Esophagus muscularis mucosa (tissue), 4 donors: ENCODE measurements around the gene ZBTB7B. TPM values are rescaled to one million over a fixed set of nuclear protein-coding genes. Genes with fewer than 3 reads are reported as not detected.
A peak's percentile ranks its signal among the peaks of the same experiment; 100 is the strongest.

Source experiments
- DNase-seq: peaks from one replicate; pipeline ENCODE4 v3.0.0-alpha.2; 2017; ENCODE audit errors: extremely low spot score
- H3K27ac ChIP-seq, 4 donors: fragments of 200-600 bp; sonication (generic); replicated peaks in 1 of 4; 1 replicate in 3 of 4; 2 replicates in 1 of 4; pipeline ENCODE4 v1.5.1; 2016 to 2019; ENCODE audit warnings: mild to moderate bottlenecking in 1 of 4
- H3K27me3 ChIP-seq, 4 donors: fragments of 200-600 bp; sonication (generic); one replicate each; pipeline versions ENCODE4 v1.5.1 to v1.6.0; 2016 to 2019
- H3K36me3 ChIP-seq, 4 donors: fragments of 200-600 bp; sonication (generic); one replicate each; pipeline ENCODE4 v1.5.1; 2016 to 2019
- H3K4me1 ChIP-seq, 4 donors: fragments of 200-600 bp; sonication (generic); one replicate each; pipeline ENCODE4 v1.5.1; 2016 to 2019
- H3K4me3 ChIP-seq, 4 donors: fragments of 200-600 bp; sonication (generic); 1 replicate in 2 of 4; 2 replicates in 2 of 4; pipeline ENCODE4 v1.5.1; 2016 to 2019; ENCODE audit warnings: mild to moderate bottlenecking in 4 of 4, moderate library complexity in 1 of 4
- H3K9me3 ChIP-seq, 4 donors: fragments of 200-600 bp; sonication (generic); 1 replicate in 3 of 4; 2 replicates in 1 of 4; pipeline ENCODE4 v1.5.1; 2016 to 2019
- EP300 ChIP-seq: sonication (generic); formaldehyde crosslinking; IDR thresholded peaks from one replicate; pipeline ENCODE4 v1.6.1; 2017; ENCODE audit warnings: antibody characterized with exemption
- POLR2A ChIP-seq: fragments of 450-650 bp; IDR thresholded peaks from one replicate; pipeline ENCODE4 v1.6.1; 2017; ENCODE audit warnings: antibody characterized with exemption, moderate library complexity, mild to moderate bottlenecking, low read depth
- POLR2AphosphoS5 ChIP-seq, 2 donors: sonication (generic); formaldehyde crosslinking; IDR thresholded peaks; one replicate each; pipeline ENCODE4 v1.6.1; 2017; ENCODE audit warnings: antibody characterized with exemption in 2 of 2
- WGBS: methylation state at CpG from one replicate; pipeline ENCODE4 v1.1.5; 2018; 5-methylcytosine and 5-hydroxymethylcytosine counted together
- intact Hi-C: fragments of 100-400 bp; cut with DNase I; formaldehyde crosslinking; loops from one replicate; pipeline ENCODE4 v1.15.1; 2023
- total RNA-seq, 4 donors: library from RNA; depleted of rRNA; stranded (reverse); fragments of >200 nt; gene quantifications; one replicate each; pipeline versions ENCODE4 v1.1.0 to v1.2.1, GENCODE V29; 2016
- TF ChIP-seq, protein P1 (sequence below), 3 experiments: fragments of 200-600 bp in 2 of 3; fragments of 450-650 bp in 1 of 3; sonication (generic) in 2 of 3; IDR thresholded peaks; one replicate each; pipeline ENCODE4 v1.5.1; 2017 to 2019; ENCODE audit warnings: antibody characterized with exemption in 3 of 3, mild to moderate bottlenecking in 2 of 3, moderate library complexity in 1 of 3

The ZBTB7B gene
- total RNA-seq, 4 donors from 2014 or later: 50.0 to 68.9 (median 55.8) TPM

DNA sequence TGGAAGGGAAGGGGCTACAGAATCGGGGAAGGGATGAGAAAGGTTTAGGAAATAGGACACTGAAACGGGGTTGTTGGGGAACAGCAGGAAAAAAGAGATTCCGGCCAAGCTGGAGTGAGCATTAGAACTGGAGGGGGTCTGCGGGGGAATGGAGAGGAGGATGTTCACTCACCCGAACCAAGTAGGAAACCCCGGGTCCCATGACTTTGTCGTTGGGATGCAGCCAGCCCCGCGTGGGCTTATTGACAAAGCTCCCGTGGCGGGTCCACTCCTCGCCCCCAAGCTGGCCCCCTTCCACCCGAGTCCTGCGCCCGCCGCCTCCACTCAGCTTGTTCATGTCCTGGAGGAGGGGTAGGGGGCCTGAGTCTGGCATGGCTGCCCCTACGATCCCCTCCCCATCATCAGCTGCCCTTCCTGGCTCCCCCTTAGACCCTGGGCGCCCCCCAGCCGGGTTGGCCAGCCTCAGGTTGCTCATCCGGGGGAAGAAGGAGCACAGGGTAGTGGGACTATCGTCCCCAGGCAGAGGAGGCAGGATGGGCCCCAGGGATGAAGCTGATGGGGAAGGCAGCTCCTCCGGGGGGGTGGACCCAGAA, 32.6 kb upstream of the ZBTB7B start:
- 14% methylated on average over 22 of the region's 22 CpGs for WGBS
- peak overlapping the region; percentile 96 to 98 (median 96) for H3K27ac ChIP-seq
- peaks cover 58 to 73% (median 66%) of the 10 kb centered on the region in 4 donors for H3K4me1 ChIP-seq
- H3K4me3 ChIP-seq: peak overlapping the region; percentile 51 to 56 (median 54)
- H3K36me3 ChIP-seq: peaks cover 7 to 45% (median 36%) of the 10 kb centered on the region in 4 donors
- no peaks in the 10 kb centered on the region for H3K27me3 ChIP-seq
- H3K9me3 ChIP-seq: no peaks in the 10 kb centered on the region
- DNase-seq: no peak
- TF ChIP-seq POLR2A (no peak), EP300 (no peak), POLR2AphosphoS5 (IDR thresholded peaks at IDR 0.05) (no peak)
- TF ChIP-seq, protein P1, sequence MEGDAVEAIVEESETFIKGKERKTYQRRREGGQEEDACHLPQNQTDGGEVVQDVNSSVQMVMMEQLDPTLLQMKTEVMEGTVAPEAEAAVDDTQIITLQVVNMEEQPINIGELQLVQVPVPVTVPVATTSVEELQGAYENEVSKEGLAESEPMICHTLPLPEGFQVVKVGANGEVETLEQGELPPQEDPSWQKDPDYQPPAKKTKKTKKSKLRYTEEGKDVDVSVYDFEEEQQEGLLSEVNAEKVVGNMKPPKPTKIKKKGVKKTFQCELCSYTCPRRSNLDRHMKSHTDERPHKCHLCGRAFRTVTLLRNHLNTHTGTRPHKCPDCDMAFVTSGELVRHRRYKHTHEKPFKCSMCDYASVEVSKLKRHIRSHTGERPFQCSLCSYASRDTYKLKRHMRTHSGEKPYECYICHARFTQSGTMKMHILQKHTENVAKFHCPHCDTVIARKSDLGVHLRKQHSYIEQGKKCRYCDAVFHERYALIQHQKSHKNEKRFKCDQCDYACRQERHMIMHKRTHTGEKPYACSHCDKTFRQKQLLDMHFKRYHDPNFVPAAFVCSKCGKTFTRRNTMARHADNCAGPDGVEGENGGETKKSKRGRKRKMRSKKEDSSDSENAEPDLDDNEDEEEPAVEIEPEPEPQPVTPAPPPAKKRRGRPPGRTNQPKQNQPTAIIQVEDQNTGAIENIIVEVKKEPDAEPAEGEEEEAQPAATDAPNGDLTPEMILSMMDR (IDR thresholded peaks at IDR 0.05): no peak
- intact Hi-C loops: no loop called here

DNA sequence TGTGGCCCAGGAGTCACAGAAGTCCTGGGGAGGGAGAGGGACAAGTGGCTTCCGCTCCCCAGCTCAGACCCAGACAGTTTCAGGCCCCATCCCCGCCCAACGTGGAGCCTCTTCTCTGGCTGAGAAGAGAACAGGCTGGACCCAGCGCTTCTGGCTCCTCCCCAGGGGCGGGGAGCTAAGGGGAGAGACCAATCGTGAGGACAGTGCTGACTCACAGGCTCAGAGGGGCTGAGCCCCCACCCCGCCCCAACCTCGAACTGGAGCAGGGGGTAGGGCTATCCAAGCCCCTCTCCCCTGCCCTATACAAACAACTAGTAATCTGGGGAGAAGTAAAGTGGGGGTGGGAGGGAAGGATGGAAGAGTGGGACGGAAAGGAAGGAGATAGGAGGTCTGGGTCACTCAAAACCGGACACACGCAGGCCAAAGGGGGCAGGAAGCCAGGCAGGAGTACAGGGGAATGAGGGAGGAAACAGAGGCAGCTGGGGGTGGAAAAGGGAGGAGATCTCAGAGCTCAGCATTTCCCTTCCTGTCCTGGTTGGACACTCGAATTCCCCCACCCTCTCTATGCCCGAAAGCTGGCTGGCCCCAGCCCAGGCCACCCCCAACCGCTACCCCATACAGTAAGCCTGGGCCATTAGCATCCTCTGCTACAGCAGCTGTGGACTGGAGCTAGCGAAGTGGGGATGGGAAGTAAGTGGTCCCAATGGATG, 31.8 kb upstream of the ZBTB7B start, which contains the start of gene SHC1:
Gene SHC1, minus strand, starts transcription at position 117 of the 710 bp plus-strand sequence. CDS start 221 bp downstream, outside the sequence.
- Histone ChIP-seq H3K27me3 (no peaks in the 10 kb centered on the region), H3K36me3 (peaks cover 7 to 37% (median 28%) of the 10 kb centered on the region in 4 donors), H3K27ac (peak within 1 kb of the TSS; percentile 96 to 98 (median 96)), H3K4me1 (peaks cover 58 to 80% (median 66%) of the 10 kb centered on the region in 4 donors), H3K9me3 (no peaks in the 10 kb centered on the region), H3K4me3 (peak within 1 kb of the TSS; percentile 51 to 56 (median 54))
- peak in 1 of 2 donors; percentile 96 for TF ChIP-seq POLR2AphosphoS5 (IDR thresholded peaks at IDR 0.05)
- TF ChIP-seq, protein P1 (IDR thresholded peaks at IDR 0.05): no peak
- TF ChIP-seq EP300: peak; percentile 2
- TF ChIP-seq POLR2A: peak; percentile 94
- intact Hi-C loops: no loop called here
- WGBS: 8% methylated on average over 10 of the region's 15 CpGs
- peak; percentile 97 for DNase-seq

DNA sequence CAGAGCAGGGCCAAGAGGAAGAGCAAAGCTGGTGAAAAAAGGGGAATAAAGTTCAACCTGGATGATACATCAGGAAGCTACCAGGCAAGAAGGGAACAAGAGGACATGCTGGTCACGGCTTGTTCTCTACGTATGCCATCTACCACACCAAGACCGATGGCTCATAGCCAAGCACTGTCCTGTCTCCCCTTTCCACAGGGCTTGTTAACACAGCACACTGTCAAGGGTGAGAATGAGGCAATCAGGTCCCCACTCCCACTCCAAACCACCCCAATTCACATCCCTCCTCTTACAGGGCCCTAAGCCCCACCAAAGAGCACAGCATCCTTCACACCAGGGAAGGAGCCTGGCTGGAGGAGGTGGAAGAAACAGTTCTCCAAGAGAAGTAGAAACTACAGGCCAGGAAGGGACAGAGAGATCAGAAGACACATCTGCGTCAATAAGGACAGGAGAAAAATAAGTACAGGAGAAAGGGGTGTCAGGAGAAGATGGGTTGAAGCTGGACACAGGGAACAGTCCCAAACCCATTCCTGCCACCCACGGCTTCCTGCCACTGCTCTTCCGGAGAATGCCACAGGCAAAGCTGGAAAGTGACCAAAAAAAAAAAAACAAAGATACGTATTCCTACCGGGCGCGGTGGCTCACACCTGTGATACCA, 31.1 kb upstream of the ZBTB7B start:
- peak overlapping the region; percentile 51 to 56 (median 54) for H3K4me3 ChIP-seq
- TF ChIP-seq POLR2AphosphoS5 (IDR thresholded peaks at IDR 0.05) (no peak), EP300 (no peak), POLR2A (no peak)
- TF ChIP-seq, protein P1 (IDR thresholded peaks at IDR 0.05): no peak
- H3K36me3 ChIP-seq: peaks cover 1 to 30% (median 21%) of the 10 kb centered on the region in 4 donors
- 56% methylated on average over 10 of the region's 10 CpGs for WGBS
- H3K4me1 ChIP-seq: peaks cover 58 to 82% (median 73%) of the 10 kb centered on the region in 4 donors
- H3K27ac ChIP-seq: peak overlapping the region; percentile 96 to 98 (median 96)
- intact Hi-C loops: no loop called here
- H3K9me3 ChIP-seq: no peaks in the 10 kb centered on the region
- H3K27me3 ChIP-seq: no peaks in the 10 kb centered on the region
- DNase-seq: no peak

DNA sequence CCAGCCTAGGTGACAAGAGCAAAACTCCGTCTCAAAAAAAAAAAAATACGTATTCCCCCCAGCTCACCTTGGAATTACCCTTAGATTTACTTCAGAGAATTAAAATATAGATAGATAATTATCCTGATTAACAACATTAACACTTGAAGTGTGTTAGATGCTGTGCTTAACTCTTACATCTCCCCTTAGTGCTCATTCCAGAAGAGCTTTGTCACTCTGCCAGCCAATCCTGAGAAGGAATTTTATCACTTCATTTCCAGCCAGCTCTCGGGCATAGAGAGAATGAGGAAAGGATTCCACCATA, 30.4 kb upstream of the ZBTB7B start:
- Histone ChIP-seq H3K9me3 (no peaks in the 10 kb centered on the region), H3K27ac (peak overlapping the region; percentile 96 to 98 (median 96)), H3K4me3 (peak overlapping the region; percentile 63 to 77 (median 70)), H3K4me1 (peaks cover 58 to 78% (median 72%) of the 10 kb centered on the region in 4 donors), H3K27me3 (no peaks in the 10 kb centered on the region), H3K36me3 (peaks cover 0 to 23% (median 14%) of the 10 kb centered on the region in 4 donors)
- no peak for DNase-seq
- peak; percentile 53 for TF ChIP-seq POLR2A
- no peak for TF ChIP-seq EP300
- 61% methylated on average over 3 of the region's 3 CpGs for WGBS
- intact Hi-C loops: no loop called here
